ENCODE measurements around the gene TRIM2. TPM values are rescaled to one million over a fixed set of nuclear protein-coding genes. Genes with fewer than 3 reads are reported as not detected.

TRIM2 gene
- total and polyA plus RNA-seq, 8 donors = 11.0 to 39.2 (median 21.4) TPM

DNA sequence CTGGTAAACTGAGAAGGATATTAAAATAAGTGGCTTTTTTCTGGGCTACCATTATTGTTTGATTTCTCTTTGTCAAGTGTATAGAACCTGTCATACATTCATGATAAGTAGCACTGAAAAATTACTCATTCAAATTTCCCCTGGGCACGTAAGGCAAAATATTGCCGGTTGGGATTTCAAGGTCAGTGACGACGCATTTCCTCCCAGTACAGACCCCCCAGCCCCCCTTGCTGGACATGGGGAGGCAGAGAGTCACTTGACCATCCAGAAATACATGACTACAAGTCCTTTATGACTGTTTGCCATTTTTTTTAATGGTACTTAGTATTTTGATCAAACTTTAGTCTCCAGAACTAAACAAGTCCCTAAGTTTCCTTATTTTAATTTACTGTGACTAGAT lies 133.4 kb downstream of the TRIM2 start:
- intact Hi-C loops (cut with DNase I) = no loop called here
- peaks cover 0 to 10% (median 0%) of the 10 kb centered on the region in 3 donors for H3K36me3 ChIP-seq
- H3K4me1 ChIP-seq = peaks cover 0 to 4% (median 0%) of the 10 kb centered on the region in 3 donors
- H3K27ac ChIP-seq = no peak overlapping the region
- ATAC-seq (no peak), FAIRE-seq (no peak), DNase-seq (no peak)
- no peak overlapping the region for H3K4me3 ChIP-seq
- H3K9me3 ChIP-seq = no peaks in the 10 kb centered on the region
- no peak for TF ChIP-seq CTCF (IDR thresholded peaks at IDR 0.05)
- no peaks in the 10 kb centered on the region for H3K27me3 ChIP-seq
- WGBS, 2 donors = 63 to 64% methylated on average over 4 of the region's 4 CpGs

DNA sequence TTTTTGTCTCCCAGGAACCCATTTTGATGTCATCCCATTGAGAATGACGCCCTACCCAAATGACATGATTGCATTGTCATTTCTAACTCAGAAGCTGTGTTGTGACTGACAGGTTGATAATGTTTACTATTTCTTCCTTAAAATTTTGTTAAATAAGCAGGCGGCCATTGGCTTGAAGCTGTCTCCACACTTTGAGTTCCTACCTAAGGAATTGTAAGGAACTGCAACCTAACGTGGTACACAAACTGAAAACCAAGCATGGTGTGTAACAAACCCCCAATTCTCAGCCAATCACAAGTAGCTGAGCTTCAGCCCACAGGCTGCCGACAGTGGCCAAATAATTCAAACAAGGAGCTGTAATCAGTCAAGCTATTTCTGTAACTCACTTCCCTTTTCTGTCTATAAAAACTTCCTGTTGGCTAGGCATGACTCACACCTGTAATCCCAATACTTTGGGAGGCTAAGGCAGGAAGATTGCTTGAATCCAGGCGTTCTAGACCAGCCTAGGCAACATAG lies 137.4 kb downstream of the TRIM2 start:
- no peak for FAIRE-seq
- H3K4me3 ChIP-seq = no peak overlapping the region
- H3K27ac ChIP-seq = peak overlapping the region in 1 of 4 donors; percentile 25
- intact Hi-C loops (cut with DNase I) = no loop called here
- TF ChIP-seq CTCF (IDR thresholded peaks at IDR 0.05) = no peak
- H3K27me3 ChIP-seq = no peaks in the 10 kb centered on the region
- no peaks in the 10 kb centered on the region for H3K9me3 ChIP-seq
- no peak for DNase-seq
- H3K4me1 ChIP-seq = peaks cover 6 to 14% (median 8%) of the 10 kb centered on the region in 3 donors
- no peaks in the 10 kb centered on the region for H3K36me3 ChIP-seq
- ATAC-seq = peak; percentile 12 to 45 (median 30)
- WGBS, 2 donors = 37 to 44% methylated on average over 5 of the region's 5 CpGs

- 80 to 84% methylated on average over 6 of the region's 6 CpGs for WGBS, 2 donors
- FAIRE-seq = no peak
- intact Hi-C loops (cut with DNase I) = no loop called here
- no peak for ATAC-seq
- no peaks in the 10 kb centered on the region for H3K27me3 ChIP-seq
- no peak for TF ChIP-seq CTCF (IDR thresholded peaks at IDR 0.05)
- no peak overlapping the region for H3K27ac ChIP-seq
- H3K9me3 ChIP-seq = no peaks in the 10 kb centered on the region
- peaks cover 6 to 14% (median 8%) of the 10 kb centered on the region in 3 donors for H3K4me1 ChIP-seq
- no peak overlapping the region for H3K4me3 ChIP-seq
- no peak for DNase-seq
- no peaks in the 10 kb centered on the region for H3K36me3 ChIP-seq
These were observed 138.7 kb downstream of the TRIM2 start for GRCh38 chr4:153342751-153343552.

DNA sequence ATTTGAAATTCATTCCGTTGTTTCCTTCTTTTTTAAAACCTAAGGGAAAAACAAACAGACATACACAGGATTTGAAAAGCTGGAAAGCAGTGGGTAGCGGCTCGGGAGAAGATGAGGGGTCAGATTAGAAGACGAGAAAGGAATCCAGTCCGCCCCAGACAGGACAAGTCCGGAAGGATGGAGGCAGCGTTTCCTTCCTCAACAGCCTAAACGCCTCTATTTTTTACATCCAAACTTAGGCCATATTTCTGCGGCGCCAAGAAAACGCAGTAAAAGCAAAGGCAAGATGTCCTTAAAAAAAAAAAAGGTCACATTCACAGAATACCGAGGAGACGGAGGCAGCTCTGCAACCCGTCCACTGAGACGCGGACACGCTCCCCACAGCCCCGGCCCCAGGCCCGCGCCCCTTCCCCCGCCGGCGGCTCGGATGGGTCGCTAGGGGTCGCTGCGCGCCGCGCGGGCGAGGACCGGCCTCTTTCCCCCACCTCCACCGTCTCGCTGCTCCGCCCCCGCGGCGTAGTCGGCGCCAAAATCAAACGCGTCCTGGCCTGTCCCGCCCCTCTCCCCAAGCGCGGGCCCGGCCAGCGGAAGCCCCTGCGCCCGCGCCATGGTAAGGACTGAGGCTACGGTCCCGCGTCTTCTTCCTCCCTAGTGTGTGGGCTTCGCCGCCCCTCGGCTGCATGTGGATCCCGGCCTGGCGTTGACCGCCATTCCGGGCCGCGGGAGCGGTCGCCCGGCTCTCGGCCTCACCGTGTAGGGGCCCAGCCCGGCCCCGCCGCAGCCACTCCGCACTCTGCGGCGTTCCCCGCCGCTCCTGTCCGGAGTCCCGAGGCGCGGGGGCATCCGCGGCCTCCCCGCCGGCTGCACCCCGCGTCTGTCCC lies 140.1 kb downstream of the TRIM2 start, which contains the start of gene MND1:
Gene MND1, plus strand, starts transcription at position 558 of the 881 bp plus-strand sequence. Its CDS starts 50 bp downstream, at position 608.
- Histone ChIP-seq H3K27me3 (no peaks in the 10 kb centered on the region), H3K36me3 (no peaks in the 10 kb centered on the region), H3K27ac (no peak within 1 kb of the TSS), H3K4me3 (peak within 1 kb of the TSS; percentile 55 to 98 (median 78)), H3K9me3 (no peaks in the 10 kb centered on the region), H3K4me1 (peaks cover 6 to 14% (median 8%) of the 10 kb centered on the region in 3 donors)
- ATAC-seq = peak; percentile 94 to 97 (median 96)
- intact Hi-C loops (cut with DNase I) = loop anchor here in 2 of 3 donors (5.0 kb wide), 2 partner anchors 228 to 233 kb away; no protein-coding TSS in a partner anchor
- peak; percentile 78 to 94 (median 85) for DNase-seq
- 1% methylated on average over 80 to 86 of the region's 86 CpGs for WGBS, 2 donors
- FAIRE-seq = no peak
- TF ChIP-seq CTCF (IDR thresholded peaks at IDR 0.05) = peak; percentile 86 to 98 (median 92)
